GM21737 (cell line): ENCODE measurements around the gene IQCK.
"Not testable (repeated sequence)": the region's sequence is repeated elsewhere in the genome, so short reads cannot be mapped to it uniquely, and the experiment has no call there.

Source experiments
- ATAC-seq: cut with Tn5 transposase; IDR thresholded peaks from one replicate; pipeline ENCODE4 v1.9.1; 2021; ENCODE audit warnings: mild to moderate bottlenecking, moderate library complexity; ENCODE audit not compliant: unreplicated experiment

IQCK gene

DNA sequence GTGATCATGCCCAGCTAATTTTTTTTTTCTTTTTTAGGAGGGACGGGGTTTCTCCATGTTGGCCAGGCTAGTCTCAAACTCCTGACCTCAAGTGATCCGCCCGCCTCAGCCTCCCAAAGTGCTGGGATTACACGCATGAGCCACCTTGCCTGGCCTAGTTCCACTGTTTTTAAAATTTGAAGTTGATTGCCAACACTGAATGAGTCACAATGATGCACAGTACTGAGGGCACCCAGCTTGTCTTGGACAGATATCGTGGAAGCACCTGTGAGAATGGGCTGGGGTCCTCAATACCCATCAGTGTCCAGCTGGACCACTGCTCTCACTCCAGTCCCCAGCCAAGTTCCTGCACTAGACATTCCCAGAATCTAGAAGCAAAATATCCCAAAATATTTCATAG is 2.5 kb upstream of the IQCK start:
- no peak for ATAC-seq

DNA sequence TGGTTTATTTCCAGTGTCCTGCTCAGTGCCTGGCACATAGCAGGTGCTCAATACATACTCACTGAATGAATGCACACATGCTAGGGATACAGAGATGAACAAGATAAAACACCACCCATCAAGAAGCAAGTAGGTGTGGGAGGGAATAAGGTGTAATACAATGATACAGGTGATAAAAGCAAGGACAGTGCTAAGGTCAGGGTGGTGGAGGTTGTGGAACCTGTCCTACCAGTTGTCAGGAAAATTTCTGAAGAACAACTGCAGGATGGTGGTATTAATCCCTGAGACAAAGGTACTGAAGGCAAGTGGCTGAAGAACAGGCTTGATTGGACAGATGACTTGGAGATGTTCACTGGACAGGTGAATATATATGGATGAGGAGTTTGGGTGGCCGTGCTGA is 1.9 kb upstream of the IQCK start:
- ATAC-seq: no peak

DNA sequence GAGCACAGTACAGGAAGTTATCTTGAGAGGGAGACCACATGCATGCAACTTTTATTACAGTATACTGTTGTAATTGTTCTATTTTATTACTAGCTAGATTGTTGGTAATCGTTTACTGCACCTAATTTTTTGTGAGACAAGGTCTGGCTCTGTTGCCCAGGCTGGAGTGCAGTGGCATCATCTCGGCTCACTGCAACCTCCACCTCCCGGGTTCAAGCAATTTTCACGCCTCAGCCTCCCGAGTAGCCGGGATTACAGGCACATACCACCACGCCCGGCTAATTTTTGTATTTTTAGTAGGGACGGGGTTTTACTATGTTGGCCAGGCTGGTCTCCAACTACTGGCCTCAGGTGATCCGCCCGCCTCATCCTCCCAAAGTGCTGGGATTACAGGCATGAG is 1.3 kb upstream of the IQCK start:
- not testable (repeated sequence) for ATAC-seq

DNA sequence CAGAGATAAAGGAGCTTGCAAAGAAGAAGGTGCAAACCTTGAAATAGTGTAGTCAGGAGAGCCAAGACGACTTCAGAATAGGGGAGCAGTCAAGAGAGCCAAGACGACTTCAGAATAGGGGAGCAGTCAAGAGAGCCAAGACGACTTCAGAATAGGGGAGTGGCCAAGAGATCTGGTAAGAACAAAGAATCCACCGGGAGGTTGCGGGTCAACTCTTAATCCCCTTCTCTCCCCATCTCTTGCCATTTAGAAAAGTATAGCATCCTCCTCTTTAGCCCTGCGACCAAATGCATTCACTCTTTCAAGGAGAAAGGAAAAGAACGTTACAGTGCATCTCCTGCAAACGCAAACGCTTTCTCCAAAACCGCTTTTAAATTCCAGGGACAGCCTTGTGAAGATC is 757 bp upstream of the IQCK start:
- ATAC-seq: no peak

DNA sequence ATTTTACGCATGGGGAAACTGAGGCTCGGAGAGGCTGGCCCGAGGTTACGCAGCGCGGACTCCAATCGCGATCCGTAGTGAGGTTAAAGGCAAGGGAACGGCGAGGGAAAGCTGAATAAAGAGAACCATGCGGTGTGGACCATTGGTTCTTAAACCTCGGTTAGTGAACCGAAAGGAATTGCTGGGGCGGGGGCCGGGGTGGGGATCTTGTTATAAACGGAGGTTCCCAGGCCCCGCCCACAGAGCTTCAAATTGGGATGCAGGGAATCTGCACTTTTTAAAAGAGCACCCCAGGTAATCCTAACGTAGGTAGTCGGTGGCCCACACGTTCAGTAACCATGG is 524 bp downstream of the IQCK start:
- ATAC-seq: no peak

DNA sequence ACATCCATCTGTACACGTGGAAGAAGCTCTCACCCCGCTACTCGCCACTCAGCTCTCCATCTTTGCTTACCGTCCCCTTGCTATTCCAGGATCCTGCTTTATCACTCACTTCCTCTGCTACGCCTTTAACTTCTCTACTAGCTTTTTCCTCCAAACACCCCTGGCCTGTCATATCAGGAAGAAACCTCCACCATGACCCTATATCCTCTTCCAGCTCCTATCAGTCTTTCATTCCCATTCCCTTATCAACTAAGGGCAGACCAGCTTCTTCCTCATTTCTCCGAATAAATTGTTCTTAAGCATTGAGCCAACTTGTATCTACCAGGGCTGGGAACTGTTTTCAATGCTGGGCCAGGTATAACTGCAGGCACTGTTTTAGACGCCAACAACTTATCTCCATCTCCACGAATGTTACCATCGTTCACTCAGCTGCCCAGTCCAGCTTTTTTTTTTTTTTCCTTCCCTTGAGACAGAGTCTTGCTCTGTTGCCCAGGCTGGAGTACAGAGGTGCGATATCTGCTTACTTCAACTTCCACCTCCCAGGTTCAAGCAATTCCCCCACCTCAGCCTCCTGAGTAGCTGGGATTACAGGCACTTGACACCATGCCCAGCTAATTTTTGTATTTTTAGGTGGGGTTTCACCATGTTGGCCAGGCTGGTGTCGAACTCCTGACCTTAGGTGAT is 4.3 kb downstream of the IQCK start:
- no peak for ATAC-seq

DNA sequence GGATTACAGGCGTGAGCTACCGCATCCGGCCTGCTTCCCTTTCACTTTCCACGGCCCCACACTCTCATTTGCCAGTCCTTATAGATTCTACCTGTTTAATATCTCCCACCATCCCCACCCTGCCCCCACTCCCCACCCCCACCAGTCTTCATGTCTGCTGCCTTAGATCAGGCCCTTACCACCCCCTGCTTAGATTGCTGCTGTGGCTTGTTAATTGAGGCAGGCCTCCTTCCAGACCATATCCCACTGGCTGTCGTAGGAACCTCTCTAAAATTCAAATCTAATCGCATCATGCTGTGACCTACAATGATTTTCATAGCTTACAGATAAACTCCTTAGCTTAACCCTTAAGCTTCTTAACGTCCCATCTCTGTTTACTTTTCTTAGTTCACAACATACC is 4.9 kb downstream of the IQCK start:
- no peak for ATAC-seq

DNA sequence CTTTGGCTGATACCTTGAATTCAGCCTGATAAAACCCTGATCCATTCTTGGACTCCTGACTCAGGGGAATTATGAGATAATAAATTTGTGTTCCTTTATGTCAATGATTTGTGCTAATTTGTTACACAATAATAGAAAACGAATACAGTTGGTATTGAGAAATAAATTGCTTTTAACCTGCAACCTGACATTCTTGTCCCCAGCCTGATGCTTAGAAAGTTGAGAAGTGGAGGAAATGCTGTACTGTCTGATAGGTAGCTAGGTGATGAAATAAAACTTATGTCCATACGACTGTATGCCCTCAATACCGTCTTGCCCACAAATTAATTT is 10.5 kb downstream of the IQCK start:
- no peak for ATAC-seq

DNA sequence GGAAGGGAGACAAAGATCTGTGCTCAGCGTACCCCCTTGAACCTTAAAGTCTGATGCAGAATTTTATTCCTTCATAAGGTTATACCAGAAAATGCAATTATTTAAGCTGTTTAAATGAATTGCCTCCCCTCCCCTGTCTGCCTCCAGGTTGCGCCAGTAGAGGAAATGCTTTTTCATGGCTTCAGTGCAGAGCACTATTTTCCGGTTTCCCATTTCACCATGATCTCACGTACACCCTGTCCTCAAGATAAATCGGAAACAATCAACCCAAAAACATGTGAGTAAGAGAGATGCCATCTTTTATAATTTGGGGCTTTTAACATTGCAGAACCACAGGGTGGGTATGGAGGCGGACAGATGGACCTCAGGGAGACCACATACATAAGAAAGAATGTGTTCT is 15.5 kb downstream of the IQCK start:
- no peak for ATAC-seq

DNA sequence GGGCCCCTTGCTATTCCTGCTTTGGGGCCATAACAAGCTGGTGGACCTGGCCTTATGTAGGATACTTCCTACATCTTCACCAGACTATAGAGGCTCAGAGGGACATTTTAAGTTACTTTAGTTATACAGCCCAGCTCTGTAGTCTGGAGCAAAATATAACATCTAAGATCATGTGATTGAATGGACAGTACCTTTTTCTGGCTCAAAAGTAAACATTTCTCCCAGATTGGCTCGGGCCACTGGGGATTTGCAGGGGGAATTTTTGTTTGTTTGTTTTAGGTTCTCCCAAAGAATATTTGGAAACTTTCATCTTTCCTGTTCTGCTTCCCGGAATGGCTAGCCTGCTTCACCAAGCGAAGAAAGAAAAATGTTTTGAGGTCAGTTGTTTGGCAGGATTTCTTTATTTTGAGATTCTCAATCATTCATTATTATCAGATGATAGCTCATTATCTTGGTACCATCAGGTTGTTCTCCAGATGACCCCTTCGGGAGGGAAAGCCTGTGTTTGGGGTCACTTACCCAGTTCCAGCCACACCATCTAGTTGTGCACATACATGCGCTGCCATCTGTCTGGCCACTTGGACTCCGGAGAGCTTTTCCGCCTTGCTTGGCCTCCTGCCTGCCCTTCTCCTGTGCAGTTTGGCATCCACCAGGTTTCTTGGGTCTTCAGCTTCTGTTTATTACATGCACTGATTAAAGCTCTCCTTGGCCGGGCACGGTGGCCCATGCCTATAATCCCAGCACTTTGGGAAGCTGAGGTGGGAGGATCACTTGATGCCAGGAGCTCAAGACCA is 17.2 kb downstream of the IQCK start:
- no peak for ATAC-seq

DNA sequence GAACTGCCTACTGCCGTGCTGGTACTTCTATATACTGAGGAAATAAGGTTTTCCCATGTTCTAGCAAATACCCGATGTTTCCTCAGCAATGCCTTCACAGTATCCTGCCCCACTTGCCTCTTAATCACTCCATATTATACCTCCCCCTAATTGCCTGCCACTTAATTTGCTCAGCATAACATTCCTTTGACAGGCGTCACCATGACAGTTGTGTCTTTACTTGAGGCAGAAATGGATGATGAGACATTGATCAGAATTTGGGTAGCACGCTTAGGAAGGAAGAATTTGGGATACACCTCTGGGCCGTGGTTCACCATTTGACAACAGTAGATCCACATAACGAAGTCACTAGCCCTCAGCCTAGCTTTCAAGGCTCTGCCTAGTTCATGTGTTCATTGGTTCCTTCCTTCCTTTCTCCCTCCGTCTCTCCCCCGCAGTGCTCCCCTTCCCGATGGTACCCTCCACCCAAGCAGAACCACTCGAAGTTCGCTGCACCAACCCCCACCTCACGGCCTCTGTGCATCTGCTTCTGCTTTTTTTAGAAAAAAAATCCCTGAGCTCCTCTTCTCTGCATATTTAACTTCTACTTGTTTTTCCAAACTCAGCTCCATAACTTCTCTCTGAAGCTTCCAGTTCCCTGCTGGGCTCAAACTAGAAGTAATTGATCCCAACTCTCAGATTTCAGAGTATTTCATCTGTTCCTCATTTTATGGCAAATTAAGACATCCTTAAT is 19.4 kb downstream of the IQCK start:
- ATAC-seq: no peak

DNA sequence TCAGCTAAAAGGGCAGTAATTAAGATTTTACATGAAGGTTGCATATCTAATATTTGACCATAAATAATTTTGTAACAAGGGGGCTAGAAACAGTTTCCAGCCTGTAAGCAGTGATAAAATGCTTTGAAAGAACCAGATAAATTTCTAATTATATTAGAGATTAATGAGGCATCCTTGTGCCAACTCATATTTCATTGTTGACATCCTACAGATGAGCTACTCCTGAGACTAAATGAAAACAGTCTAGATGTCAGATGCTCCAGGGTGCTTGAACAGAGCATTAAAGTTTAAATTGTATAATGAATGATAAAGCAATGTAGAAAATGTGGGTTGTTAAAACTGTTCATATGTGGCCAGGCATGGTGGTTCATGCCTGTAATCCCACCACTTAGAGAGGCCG is 23.3 kb downstream of the IQCK start:
- ATAC-seq: no peak

DNA sequence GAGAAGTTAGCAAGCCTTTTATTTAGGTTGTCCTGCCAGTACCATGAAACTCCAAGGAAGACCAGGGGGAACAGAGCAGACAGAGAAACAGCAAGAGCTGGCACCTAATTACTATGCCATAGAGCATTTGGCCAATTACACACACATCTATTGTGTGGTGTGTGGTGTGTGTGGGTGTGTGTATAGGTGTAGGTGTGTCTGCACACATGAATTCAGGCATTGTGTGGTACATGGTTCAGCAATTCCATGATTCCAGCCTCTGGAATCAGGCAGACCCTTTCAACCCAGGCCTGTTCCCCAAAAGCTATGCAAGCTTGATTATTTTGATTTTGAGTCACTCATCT is 25.7 kb downstream of the IQCK start:
- no peak for ATAC-seq

DNA sequence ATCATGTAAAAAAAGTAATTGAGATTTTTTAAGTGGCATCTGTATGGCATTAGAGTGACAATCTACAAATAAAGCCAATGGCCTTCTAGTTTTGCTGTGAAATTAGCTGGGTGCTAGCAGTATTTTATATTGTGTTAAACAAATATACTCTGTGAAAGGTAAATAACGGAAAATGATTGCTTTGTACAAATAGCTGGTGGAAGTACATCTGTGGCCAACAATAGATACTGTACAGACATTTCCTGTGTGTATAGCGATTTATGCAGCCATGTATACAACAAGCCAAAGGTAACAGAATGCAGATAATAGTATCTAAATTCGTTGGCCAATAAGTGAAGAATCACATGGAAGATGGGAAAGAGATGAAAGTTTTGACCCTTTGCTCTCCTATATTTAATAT is 26.6 kb downstream of the IQCK start:
- ATAC-seq: no peak

DNA sequence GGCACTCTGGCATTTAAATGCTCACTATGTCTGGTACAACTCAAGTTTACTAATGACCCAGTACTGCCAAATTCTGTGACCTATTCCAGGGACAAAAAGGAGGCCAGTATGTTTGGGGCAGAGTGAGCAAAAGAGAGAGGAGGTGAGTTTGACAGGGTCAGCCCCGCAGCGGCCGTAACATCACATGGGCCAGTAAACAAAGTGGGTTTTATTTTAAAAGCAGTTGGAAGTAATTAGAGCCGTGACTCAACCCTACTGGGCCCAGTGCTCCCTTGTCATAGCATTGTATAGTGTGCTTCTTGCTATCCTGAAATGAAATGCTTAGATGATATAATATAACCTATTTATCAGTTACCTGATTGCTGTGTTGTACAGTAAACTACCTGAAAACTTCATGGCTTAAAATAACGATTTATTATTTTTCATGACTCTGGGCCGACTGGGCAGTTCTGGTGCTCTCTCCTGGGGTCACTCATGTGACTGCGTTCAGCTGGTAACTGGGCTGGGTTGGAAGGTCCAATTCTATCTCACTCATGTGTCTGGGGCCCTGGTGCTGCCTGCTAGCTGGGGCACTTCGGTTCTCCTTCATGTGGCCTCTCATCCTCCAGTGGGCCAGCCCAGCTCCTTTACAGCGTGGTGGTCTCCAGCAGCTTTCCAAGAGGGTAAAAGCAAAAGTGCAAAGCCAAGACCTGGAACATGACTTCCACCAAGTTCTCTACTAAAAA is 27.4 kb downstream of the IQCK start:
- ATAC-seq: no peak

DNA sequence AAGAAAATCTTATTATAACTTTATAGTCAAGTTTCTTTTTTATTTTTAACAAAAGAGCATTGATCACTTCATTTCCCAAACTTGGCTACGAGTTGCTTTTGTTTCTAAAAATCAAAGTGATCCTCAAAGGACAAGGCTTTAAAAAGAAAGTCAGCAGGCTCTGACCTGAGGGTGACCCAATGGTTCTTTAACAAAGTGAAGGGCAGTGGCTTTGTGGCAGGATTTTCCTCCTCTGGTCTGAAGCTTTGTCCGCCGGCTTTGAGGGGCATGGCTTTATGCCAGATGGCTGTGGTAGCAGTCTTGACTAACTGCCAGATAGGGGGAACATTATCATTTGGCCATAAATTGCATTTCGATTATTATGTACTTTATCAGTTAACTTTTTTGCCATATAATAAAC is 28.5 kb downstream of the IQCK start:
- no peak for ATAC-seq

DNA sequence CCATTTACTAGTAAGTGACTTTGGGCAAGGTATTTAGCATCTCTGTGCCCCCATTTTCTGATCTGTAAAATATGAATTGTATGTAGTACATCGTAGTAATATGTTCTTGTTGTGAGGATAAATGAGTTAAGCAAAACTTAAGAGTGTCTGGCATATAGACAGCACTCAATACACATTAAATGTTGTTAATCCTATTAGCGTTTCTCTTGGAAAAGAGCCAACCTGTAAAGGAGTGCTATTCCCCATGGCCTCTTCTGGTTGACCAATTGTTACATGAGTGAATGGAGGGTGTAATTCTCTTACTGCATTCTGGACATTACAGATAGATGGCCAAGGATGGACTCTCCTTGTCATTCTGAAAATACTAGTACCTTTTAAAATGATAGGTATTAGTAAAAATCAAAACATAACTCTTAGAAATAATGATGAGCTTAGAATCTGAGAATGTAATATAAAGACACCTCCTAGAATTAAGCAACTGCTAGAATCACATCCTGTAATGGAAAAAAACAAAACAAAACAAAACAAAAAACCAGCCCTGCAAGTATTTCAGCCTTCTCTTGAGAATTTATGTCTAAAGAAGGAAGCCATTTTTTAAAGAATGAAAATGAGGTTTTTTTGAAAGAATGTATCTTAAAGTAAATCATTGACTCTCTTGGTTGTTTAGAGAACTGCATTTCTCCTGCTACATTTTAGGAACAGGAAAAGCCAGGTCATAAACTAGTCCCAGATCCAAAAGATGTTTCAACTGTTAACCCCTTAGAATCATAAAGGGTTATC is 30.5 kb downstream of the IQCK start:
- ATAC-seq: no peak

DNA sequence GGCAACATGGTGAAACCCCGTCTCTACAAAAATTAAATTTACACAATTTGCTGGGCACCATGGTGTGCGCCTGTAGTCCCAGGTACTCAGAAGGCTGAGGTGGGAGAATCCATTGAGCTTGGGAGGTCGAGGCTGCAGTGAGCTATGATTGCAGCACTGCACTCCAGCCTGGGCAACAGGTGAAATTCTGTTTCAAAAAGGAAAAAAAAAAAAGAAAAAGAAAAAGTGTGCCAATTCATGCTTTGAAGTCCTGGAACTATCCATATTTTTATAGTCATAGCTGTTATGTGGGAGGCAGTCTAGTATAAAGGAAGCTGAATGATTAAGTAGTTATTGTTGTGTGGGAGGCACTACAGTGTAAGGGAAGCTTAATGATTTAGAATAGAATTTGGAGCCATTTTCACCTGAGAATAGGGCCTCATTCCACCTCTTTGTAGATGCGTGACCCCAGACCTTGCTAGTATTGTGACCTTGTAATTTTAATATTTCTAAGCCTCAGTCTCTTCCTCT is 31.6 kb downstream of the IQCK start:
- no peak for ATAC-seq

DNA sequence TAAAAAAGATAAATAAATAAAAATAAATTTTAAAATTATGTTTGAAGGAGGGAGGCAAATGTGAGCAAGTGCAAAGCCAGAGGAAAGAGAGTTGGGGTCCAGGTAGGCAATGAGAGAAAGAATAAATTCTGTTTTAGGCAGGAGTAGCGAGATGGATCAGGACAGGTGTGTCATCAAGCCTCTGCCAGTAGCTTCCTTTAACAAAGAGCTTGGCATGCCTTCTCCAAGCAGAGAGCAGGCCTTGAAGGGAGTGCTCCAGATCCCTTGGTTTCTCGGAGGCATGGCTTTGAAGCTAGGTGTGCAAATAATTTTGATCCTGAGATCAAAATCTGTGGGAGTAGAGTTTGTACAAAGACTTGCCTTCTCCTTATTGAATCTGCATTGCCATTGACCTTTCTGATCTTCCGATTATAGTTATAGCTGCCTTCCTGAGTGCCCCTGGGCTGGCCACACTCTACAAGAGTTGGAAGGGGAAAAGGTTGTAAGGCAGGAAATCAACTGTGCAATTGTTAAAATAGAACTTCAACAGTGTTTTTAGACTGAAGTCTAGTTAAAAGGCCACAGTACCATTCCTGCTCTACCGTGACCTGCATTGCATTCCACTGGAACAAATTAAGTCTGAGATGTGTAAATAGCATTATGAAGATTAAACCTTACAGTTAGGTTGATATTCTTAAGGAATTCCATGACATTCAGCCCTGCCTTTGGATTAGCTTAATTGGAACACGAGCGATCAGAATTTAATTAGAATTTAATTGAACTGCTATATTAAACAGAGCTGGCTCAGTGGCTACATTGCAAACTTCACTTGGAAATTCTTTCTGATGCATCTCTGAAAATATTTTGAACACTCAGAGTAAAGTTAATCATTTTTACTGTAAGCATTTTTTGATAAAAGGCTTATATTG is 33.7 kb downstream of the IQCK start:
- no peak for ATAC-seq
